ENCODE results near the gene CDC42BPA. TPM values are rescaled to one million over a fixed set of nuclear protein-coding genes. Genes with fewer than 3 reads are reported as not detected.

Gene CDC42BPA
- total and polyA plus RNA-seq, 2 of the 13 experiments (the other 11 are each of a cell fraction or from before 2014, with no cell fraction given) = 6.5 to 16.0 TPM

- ATAC-seq = no peak
- Histone ChIP-seq H3K4me3 (replicated peaks in 1 of 3; ENCODE audit: insufficient read depth in 1 of 3, low read depth in 2 of 3, low read length in 3 of 3) (no peak overlapping the region), H2AFZ (ENCODE audit: low read length) (no peak overlapping the region), H3K4me1 (ENCODE audit: insufficient read depth, low read length) (peaks cover 48% of the 10 kb centered on the region), H3K9ac (ENCODE audit: insufficient read depth, low read depth, low read length) (no peak overlapping the region), H3K4me2 (ENCODE audit: low read depth, low read length) (no peak overlapping the region), H3K9me3 (ENCODE audit: low read length) (peaks cover 6% of the 10 kb centered on the region; the same call in 1 of the 2 replicates), H3K79me2 (ENCODE audit: insufficient read depth, low read length) (peaks cover 33% of the 10 kb centered on the region), H4K20me1 (ENCODE audit: insufficient read depth, low read length) (peaks cover 12% of the 10 kb centered on the region; the same call in 1 of the 2 replicates), H3K36me3 (replicated peaks in 1 of 2; ENCODE audit: control insufficient read depth in 1 of 2, insufficient read depth in 2 of 2, low read length in 2 of 2) (peaks cover 10 to 24% of the 10 kb centered on the region in 2 experiments), H3K27ac (ENCODE audit: extremely low read length, insufficient read depth, low read length) (no peak overlapping the region), H3K27me3 (ENCODE audit: control insufficient read depth in 1 of 2, insufficient read depth in 2 of 2, low read length in 2 of 2) (no peaks in the 10 kb centered on the region; a peak in 1 of 5 replicates)
- POLR2A ChIA-PET = no interaction called here
- no peak for FAIRE-seq
- in situ Hi-C loops (cut with HindIII; ENCODE audit: extremely low pct_ligation_motif_present, low pct_unique_long_range_greater_than_20kb) = no loop called here
- no peak for DNase-seq (ENCODE audit: low spot score)
- WGBS (ENCODE audit: low lambda C conversion rate) = 100% methylated on average over 1 of the region's 1 CpG
- intact Hi-C loops (cut with micrococcal nuclease; ENCODE audit: unreplicated experiment) = no loop called here
- no TSS peak for BruUV-seq (replicated peaks)
- CTCF ChIA-PET (ENCODE audit: low intra/inter-chr PET ratio, low total read pairs) = no interaction called here
- TF ChIP-seq KAT7 (CRISPR knock-in tag; IDR thresholded peaks at IDR 0.05; ENCODE audit: borderline replicate concordance) (no peak), STAG1 (CRISPR knock-in tag; IDR thresholded peaks at IDR 0.05) (no peak), AHDC1 (CRISPR knock-in tag; IDR thresholded peaks at IDR 0.05; ENCODE audit: borderline replicate concordance) (no peak), RCOR2 (CRISPR knock-in tag; IDR thresholded peaks at IDR 0.05) (no peak), KMT2A (CRISPR knock-in tag; IDR thresholded peaks at IDR 0.05) (no peak), MAFF (IDR thresholded peaks at IDR 0.05; ENCODE audit: low read depth, low read length) (no peak), ZNF225 (CRISPR knock-in tag; IDR thresholded peaks at IDR 0.05) (no peak), ZNF777 (CRISPR knock-in tag; IDR thresholded peaks at IDR 0.05) (no peak), NCOA2 (CRISPR knock-in tag; IDR thresholded peaks at IDR 0.05) (no peak), ZNF367 (CRISPR knock-in tag; IDR thresholded peaks at IDR 0.05; ENCODE audit: borderline replicate concordance) (no peak), DMAP1 (CRISPR knock-in tag; IDR thresholded peaks at IDR 0.05) (no peak), AKAP8 (CRISPR knock-in tag; IDR thresholded peaks at IDR 0.05) (no peak), ELF1 (CRISPR knock-in tag; IDR thresholded peaks at IDR 0.05) (no peak), MEIS1 (CRISPR knock-in tag; IDR thresholded peaks at IDR 0.05; ENCODE audit: borderline replicate concordance) (no peak)
- TF ChIP-seq, protein P1, sequence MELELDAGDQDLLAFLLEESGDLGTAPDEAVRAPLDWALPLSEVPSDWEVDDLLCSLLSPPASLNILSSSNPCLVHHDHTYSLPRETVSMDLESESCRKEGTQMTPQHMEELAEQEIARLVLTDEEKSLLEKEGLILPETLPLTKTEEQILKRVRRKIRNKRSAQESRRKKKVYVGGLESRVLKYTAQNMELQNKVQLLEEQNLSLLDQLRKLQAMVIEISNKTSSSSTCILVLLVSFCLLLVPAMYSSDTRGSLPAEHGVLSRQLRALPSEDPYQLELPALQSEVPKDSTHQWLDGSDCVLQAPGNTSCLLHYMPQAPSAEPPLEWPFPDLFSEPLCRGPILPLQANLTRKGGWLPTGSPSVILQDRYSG (CRISPR knock-in tag; IDR thresholded peaks at IDR 0.05) = no peak
- TF ChIP-seq, protein P2, sequence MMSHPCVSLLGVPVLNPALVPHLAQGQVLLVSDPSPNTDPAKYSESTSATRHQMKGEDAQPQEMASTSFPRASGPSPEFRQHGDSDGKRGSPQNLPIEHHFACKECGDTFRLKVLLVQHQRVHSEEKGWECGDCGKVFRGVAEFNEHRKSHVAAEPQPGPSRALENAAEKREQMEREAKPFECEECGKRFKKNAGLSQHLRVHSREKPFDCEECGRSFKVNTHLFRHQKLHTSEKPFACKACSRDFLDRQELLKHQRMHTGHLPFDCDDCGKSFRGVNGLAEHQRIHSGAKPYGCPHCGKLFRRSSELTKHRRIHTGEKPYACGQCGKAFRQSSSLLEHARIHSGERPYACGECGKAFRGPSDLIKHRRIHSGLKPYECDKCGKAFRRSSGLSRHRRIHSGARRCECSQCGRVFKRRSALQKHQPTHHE (CRISPR knock-in tag; IDR thresholded peaks at IDR 0.05; ENCODE audit: borderline replicate concordance) = no peak
- TF ChIP-seq, protein P3, sequence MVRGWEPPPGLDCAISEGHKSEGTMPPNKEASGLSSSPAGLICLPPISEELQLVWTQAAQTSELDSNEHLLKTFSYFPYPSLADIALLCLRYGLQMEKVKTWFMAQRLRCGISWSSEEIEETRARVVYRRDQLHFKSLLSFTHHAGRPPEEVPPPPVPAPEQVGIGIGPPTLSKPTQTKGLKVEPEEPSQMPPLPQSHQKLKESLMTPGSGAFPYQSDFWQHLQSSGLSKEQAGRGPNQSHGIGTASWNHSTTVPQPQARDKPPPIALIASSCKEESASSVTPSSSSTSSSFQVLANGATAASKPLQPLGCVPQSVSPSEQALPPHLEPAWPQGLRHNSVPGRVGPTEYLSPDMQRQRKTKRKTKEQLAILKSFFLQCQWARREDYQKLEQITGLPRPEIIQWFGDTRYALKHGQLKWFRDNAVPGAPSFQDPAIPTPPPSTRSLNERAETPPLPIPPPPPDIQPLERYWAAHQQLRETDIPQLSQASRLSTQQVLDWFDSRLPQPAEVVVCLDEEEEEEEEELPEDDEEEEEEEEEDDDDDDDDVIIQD (CRISPR knock-in tag; IDR thresholded peaks at IDR 0.05; ENCODE audit: low read depth) = no peak
These were observed 346.5 kb downstream of the CDC42BPA start for GRCh38 chr1:226971765-226972164.
